NT2/D1 (cell line): Measurements from ENCODE around the gene INPP4B.

Experiments
- YY1 ChIP-seq: IDR thresholded peaks from 2 replicates; pipeline ENCODE4 v1.6.1; 2011; ENCODE audit not compliant: insufficient read length, insufficient read depth
- ZNF274 ChIP-seq: IDR thresholded peaks from 2 replicates; pipeline ENCODE4 v1.6.1; 2011; ENCODE audit warnings: mild to moderate bottlenecking, low read depth, low read length

- no peak for TF ChIP-seq YY1
- TF ChIP-seq ZNF274 = no peak
These were observed 553.9 kb downstream of the INPP4B start for GRCh38 chr4:142292231-142292630.
